ENCODE data around the gene TENT4A.

Gene TENT4A

DNA sequence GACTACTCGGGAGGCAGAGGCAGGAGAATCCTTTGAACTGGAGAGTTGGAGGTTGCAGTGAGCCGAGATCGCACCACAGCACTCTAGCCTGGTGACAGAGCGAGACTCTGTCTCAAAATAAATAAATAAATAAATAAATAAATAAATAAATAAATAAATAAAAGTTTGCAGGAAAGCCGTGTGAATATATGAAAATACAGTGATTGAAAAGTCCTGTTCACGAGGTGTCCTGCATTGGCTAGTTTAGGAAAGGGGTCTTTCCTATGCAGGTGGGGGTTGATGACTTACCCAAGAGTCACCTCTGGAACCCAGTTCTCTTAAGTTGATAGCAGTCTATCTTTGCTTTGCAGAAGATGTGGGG lies 7.3 kb downstream of the TENT4A start:
- ChIA-PET POLR2A (no interaction called here), CTCF (no interaction called here)
- DNase-seq (ENCODE audit: low read depth, low spot score), result no peak
- TF ChIP-seq, protein P1, sequence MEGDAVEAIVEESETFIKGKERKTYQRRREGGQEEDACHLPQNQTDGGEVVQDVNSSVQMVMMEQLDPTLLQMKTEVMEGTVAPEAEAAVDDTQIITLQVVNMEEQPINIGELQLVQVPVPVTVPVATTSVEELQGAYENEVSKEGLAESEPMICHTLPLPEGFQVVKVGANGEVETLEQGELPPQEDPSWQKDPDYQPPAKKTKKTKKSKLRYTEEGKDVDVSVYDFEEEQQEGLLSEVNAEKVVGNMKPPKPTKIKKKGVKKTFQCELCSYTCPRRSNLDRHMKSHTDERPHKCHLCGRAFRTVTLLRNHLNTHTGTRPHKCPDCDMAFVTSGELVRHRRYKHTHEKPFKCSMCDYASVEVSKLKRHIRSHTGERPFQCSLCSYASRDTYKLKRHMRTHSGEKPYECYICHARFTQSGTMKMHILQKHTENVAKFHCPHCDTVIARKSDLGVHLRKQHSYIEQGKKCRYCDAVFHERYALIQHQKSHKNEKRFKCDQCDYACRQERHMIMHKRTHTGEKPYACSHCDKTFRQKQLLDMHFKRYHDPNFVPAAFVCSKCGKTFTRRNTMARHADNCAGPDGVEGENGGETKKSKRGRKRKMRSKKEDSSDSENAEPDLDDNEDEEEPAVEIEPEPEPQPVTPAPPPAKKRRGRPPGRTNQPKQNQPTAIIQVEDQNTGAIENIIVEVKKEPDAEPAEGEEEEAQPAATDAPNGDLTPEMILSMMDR (IDR thresholded peaks at IDR 0.05; ENCODE audit: insufficient read depth, low read length, missing control alignments), result no peak
- H3K4me3 ChIP-seq (ENCODE audit: low read depth, low read length), result no peak overlapping the region

DNA sequence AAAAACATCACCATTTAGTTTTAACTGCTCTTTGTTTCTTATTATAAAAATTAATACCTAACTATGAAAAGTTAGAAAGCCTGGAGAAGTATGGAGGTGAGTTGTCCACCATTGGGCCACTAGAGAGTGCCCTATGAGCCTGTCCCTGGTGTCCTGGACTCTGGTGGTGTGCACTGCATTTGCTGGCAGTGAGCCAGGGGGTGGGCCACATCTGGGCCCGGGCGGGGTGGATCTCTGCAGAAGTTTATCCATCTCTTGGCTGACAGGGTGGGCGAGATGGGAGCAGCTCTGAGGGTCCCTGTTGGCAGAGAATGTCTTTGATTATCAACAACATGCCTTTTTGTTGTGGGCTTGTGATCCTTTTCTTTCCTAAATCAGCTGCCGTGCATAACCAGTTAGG lies 8.2 kb downstream of the TENT4A start:
- POLR2A ChIA-PET, result interaction anchor here (0.6 to 1.4 kb wide), 2 partner anchors 10 to 15 kb away, joined by 3 read pairs; no protein-coding TSS in a partner anchor
- no peak overlapping the region for H3K4me3 ChIP-seq (ENCODE audit: low read depth, low read length)
- no peak for DNase-seq (ENCODE audit: low read depth, low spot score)
- TF ChIP-seq, protein P1 (IDR thresholded peaks at IDR 0.05; ENCODE audit: insufficient read depth, low read length, missing control alignments), result no peak
- CTCF ChIA-PET, result interaction anchor here (1.2 to 1.9 kb wide), 2 partner anchors 24 to 89 kb away, joined by 4 to 9 read pairs; partner anchors contain the start of gene NSUN2

DNA sequence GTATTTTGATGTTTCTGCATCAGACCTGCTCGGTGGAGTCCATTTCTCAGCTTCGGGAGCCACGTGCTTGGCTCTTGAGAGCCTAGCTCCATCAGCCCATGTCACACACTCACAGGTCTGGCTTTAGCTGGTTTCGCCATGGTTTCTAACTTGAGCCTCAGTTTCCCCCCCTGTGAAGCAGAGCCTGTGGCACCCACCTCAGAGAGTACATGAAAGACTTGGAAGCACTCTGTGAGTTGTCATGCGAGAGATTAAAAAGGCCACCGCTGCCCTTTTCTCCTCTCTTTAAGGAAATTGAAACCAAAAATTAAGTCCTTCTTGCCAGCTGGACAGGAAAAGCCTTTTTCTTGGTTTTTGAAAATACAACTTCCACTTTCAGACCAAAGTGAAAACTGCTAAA lies 8.8 kb downstream of the TENT4A start:
- CTCF ChIA-PET, result interaction anchor here (0.6 to 1.9 kb wide), 4 partner anchors 9 to 1373 kb away, joined by 3 to 9 read pairs (median 4); partner anchors contain the start of gene NSUN2
- H3K4me3 ChIP-seq (ENCODE audit: low read depth, low read length), result peak overlapping the region; percentile 28
- DNase-seq (ENCODE audit: low read depth, low spot score), result no peak
- POLR2A ChIA-PET, result interaction anchor here (0.6 to 1.4 kb wide), 2 partner anchors 10 to 16 kb away, joined by 3 read pairs; no protein-coding TSS in a partner anchor
- TF ChIP-seq, protein P1 (IDR thresholded peaks at IDR 0.05; ENCODE audit: insufficient read depth, low read length, missing control alignments), result no peak

DNA sequence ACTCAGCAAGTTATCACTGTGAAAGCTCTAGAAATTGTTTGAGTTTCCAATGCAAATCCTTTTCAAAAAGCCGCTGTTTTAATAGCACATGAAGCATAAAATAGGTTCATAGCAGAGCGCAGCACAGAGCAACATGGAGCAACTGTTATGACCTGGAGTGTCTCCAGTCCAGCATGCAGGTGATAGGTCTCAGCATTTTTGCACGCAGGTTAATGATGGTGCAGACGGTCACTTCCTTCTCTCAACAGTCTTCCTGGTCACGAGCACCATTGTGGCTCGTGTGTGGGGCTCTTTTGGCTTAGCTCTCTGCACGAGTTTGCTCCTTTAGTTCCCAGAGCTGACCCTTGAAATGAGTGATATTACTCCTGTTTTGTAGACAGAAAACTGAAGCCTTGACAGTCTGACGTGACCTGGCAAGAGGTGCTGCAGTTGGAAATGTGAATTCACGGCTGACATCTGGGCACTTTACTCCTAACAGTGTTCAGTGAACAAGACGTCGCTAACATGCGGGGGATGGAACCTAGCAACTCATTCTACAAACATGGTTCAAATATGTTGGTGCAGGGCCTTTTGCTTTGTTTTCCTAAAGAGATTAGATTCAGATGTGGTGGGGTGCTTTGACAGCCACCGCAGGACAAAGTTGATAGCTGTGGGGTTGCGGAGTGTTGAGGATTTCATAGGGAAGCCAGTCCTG lies 10.0 kb downstream of the TENT4A start:
- TF ChIP-seq, protein P1 (IDR thresholded peaks at IDR 0.05; ENCODE audit: insufficient read depth, low read length, missing control alignments), result no peak
- CTCF ChIA-PET, result interaction anchor here (1.6 to 1.9 kb wide), 2 partner anchors 8 to 22 kb away, joined by 4 to 9 read pairs; no protein-coding TSS in a partner anchor
- no peak for DNase-seq (ENCODE audit: low read depth, low spot score)
- POLR2A ChIA-PET, result no interaction called here
- no peak overlapping the region for H3K4me3 ChIP-seq (ENCODE audit: low read depth, low read length)

DNA sequence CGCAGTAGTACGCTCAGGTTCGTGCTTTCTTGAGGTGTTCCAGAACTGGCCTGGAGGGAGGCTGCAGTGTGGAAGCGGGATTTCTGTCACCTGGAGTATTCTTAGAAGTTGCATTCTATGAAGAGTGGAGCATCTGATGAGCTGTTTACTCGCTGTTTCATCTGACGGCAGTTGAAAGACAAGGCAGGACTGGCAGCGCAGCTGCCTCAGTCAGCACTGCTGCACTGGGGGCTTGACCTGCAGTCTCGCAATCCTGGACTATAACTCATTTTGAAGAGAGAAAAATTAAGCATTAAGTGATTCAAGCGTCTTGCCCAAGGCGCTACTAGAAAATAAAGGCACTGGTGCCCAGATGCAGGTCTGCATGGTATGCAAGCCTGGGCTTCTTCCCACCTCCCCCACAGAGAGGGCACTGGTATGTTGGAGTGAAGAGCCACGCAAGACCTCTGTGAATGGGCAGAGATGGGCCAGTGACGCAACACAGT lies 10.6 kb downstream of the TENT4A start:
- no peak for DNase-seq (ENCODE audit: low read depth, low spot score)
- TF ChIP-seq, protein P1 (IDR thresholded peaks at IDR 0.05; ENCODE audit: insufficient read depth, low read length, missing control alignments), result no peak
- no peak overlapping the region for H3K4me3 ChIP-seq (ENCODE audit: low read depth, low read length)
- CTCF ChIA-PET, result interaction anchor here (1.5 to 1.6 kb wide), 2 partner anchors 8 to 21 kb away, joined by 4 read pairs; no protein-coding TSS in a partner anchor
- POLR2A ChIA-PET, result no interaction called here

DNA sequence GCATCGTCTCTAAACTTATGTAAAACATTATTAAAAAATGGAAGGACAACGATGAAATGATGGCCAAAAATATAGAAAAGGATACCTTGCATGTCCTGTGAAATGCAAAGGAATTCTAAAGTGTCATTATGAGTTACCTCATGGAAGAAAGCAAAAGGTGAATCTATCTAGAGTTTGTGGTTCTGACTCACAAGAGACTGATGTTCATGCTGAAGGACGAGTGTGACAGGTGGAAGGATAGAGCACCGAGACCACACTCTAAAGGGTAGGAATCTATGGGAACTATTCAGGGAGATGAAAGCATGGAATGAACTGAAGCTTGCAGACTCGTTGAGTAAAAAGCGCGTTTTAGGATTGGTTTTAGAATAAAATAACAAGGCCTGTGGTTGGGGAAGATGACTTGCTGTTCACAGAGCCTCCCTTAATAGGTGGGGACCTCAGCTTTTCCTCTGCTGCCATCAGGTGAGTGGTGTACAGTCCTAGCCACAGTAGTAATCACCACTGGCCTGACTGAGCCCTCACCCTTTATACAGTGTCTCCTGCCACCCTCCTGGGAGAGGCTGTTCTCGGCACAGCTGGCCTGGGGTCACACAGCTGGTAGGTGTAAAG lies 11.2 kb downstream of the TENT4A start:
- DNase-seq (ENCODE audit: low read depth, low spot score), result no peak
- ChIA-PET POLR2A (no interaction called here), CTCF (interaction anchor here (1.5 kb wide), 1 partner anchor 20 kb away, joined by 4 read pairs; no protein-coding TSS in a partner anchor)
- no peak overlapping the region for H3K4me3 ChIP-seq (ENCODE audit: low read depth, low read length)
- TF ChIP-seq, protein P1 (IDR thresholded peaks at IDR 0.05; ENCODE audit: insufficient read depth, low read length, missing control alignments), result no peak
